Uterus (tissue), 2 donors: Measurements from ENCODE around the gene TUBA1C.
"Not testable (repeated sequence)": the region's sequence is repeated elsewhere in the genome, so short reads cannot be mapped to it uniquely, and the experiment has no call there.

Source experiments
- POLR2A ChIP-seq, 2 donors: fragments of 450-650 bp; IDR thresholded peaks; one replicate each; pipeline ENCODE4 v1.6.1; 2016; ENCODE audit warnings: antibody characterized with exemption in 2 of 2, mild to moderate bottlenecking in 1 of 2, moderate library complexity in 1 of 2
- TF ChIP-seq, protein P1 (sequence below), 4 experiments: fragments of 200-600 bp in 2 of 4; fragments of 450-650 bp in 2 of 4; sonication (generic) in 2 of 4; IDR thresholded peaks; one replicate each; pipeline ENCODE4 v1.5.1; 2016 to 2019; ENCODE audit warnings: antibody characterized with exemption in 4 of 4, mild to moderate bottlenecking in 2 of 4, moderate library complexity in 1 of 4

DNA sequence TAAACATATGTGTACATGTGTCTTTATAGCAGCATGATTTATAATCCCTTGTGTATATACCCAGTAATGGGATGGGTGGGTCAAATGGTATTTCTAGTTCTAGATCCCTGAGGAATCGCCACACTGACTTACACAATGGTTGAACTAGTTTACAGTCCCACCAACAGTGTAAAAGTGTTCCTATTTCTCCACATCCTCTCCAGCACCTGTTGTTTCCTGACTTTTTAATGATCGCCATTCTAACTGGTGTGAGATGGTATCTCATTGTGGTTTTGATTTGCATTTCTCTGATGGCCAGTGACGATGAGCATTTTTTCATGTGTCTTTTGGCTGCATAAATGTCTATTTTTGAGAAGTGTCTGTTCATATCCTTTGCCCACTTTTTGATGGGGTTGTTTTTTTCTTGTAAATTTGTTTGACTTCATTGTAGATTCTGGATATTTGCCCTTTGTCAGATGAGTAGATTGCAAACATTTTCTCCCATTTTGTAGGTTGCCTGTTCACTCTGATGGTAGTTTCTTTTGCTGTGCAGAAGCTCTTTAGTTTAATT is 45.6 kb downstream of the TUBA1C start:
- TF ChIP-seq, protein P1, sequence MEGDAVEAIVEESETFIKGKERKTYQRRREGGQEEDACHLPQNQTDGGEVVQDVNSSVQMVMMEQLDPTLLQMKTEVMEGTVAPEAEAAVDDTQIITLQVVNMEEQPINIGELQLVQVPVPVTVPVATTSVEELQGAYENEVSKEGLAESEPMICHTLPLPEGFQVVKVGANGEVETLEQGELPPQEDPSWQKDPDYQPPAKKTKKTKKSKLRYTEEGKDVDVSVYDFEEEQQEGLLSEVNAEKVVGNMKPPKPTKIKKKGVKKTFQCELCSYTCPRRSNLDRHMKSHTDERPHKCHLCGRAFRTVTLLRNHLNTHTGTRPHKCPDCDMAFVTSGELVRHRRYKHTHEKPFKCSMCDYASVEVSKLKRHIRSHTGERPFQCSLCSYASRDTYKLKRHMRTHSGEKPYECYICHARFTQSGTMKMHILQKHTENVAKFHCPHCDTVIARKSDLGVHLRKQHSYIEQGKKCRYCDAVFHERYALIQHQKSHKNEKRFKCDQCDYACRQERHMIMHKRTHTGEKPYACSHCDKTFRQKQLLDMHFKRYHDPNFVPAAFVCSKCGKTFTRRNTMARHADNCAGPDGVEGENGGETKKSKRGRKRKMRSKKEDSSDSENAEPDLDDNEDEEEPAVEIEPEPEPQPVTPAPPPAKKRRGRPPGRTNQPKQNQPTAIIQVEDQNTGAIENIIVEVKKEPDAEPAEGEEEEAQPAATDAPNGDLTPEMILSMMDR (IDR thresholded peaks at IDR 0.05) = not testable (repeated sequence)
- TF ChIP-seq POLR2A (IDR thresholded peaks at IDR 0.05) = not testable (repeated sequence)
